WTC11 (cell line): ENCODE measurements around the gene TSPAN33. TPM values are rescaled to one million over a fixed set of nuclear protein-coding genes. Genes with fewer than 3 reads are reported as not detected.

Source experiments
- ATAC-seq: fragments of 200-7000 bp; cut with Tn5 transposase; 2 replicates; pipeline ENCODE4 v1.10.0; 2021; ENCODE audit warnings: mild to moderate bottlenecking, moderate library complexity
- CTCF ChIA-PET: fragments of 300-600 bp; sonication (Branson Sonifier 250); formaldehyde crosslinking; loops from one replicate; lab custom pipeline; 2021; ENCODE audit warnings: antibody characterized with exemption; lab: Charles Lee
- POLR2A ChIA-PET: fragments of 350-600 bp; sonication (Branson Sonifier 250); formaldehyde crosslinking; loops from one replicate; lab custom pipeline; 2021; ENCODE audit warnings: antibody characterized with exemption; lab: Charles Lee
- DNase-seq: peaks from one replicate; pipeline ENCODE4 v3.0.0; 2021; ENCODE audit warnings: low spot score
- H3K27ac Mint-ChIP-seq: 2 replicates; pipeline ENCODE4 v1.8.0; 2021; ENCODE audit warnings: mixed read lengths
- H3K27me3 Mint-ChIP-seq: 2 replicates; pipeline ENCODE4 v1.8.0; 2021; ENCODE audit warnings: low read depth, mild to moderate bottlenecking, moderate library complexity, mixed read lengths
- H3K36me3 Mint-ChIP-seq: 2 replicates; pipeline ENCODE4 v1.8.0; 2021; ENCODE audit warnings: mixed read lengths
- H3K4me1 Mint-ChIP-seq: 2 replicates; pipeline ENCODE4 v1.8.0; 2022; ENCODE audit warnings: mixed read lengths
- H3K4me3 Mint-ChIP-seq: 2 replicates; pipeline ENCODE4 v1.8.0; 2021; ENCODE audit warnings: mild to moderate bottlenecking, moderate library complexity, mixed read lengths
- H3K9me3 Mint-ChIP-seq: 2 replicates; pipeline ENCODE4 v1.8.0; 2021; ENCODE audit warnings: mixed read lengths
- AR ChIP-seq: fragments of 250-450 bp; sonication (Bioruptor Pico); IDR thresholded peaks from 2 replicates; pipeline ENCODE4 v1.9.0; 2021; ENCODE audit warnings: mild to moderate bottlenecking
- ATF2 ChIP-seq: sonication (generic); formaldehyde crosslinking; IDR thresholded peaks from 2 replicates; pipeline ENCODE4 v1.8.1; 2022; ENCODE audit warnings: low read depth, missing genetic modification reagents, borderline replicate concordance
- CBFB ChIP-seq: sonication (generic); formaldehyde crosslinking; IDR thresholded peaks from 2 replicates; pipeline ENCODE4 v1.8.1; 2022; ENCODE audit warnings: mild to moderate bottlenecking, low read depth, missing genetic modification reagents
- CREM ChIP-seq: sonication (generic); formaldehyde crosslinking; IDR thresholded peaks from 2 replicates; pipeline ENCODE4 v1.8.1; 2022; ENCODE audit warnings: mild to moderate bottlenecking, missing genetic modification reagents, moderate library complexity
- ELF4 ChIP-seq: sonication (generic); formaldehyde crosslinking; IDR thresholded peaks from 2 replicates; pipeline ENCODE4 v1.8.1; 2022; ENCODE audit warnings: low read depth, mild to moderate bottlenecking, moderate library complexity, missing genetic modification reagents
- ERG ChIP-seq: fragments of 250-450 bp; sonication (Bioruptor Pico); IDR thresholded peaks from 2 replicates; pipeline ENCODE4 v1.8.0; 2021; ENCODE audit warnings: mild to moderate bottlenecking
- FOXP4 ChIP-seq: sonication (generic); formaldehyde crosslinking; IDR thresholded peaks from 2 replicates; pipeline ENCODE4 v1.8.0; 2022; ENCODE audit warnings: mild to moderate bottlenecking, missing genetic modification reagents
- IRF1 ChIP-seq: sonication (generic); formaldehyde crosslinking; IDR thresholded peaks from 2 replicates; pipeline ENCODE4 v1.8.0; 2023; ENCODE audit warnings: missing genetic modification reagents
- OVOL2 ChIP-seq: fragments of 250-450 bp; sonication (Bioruptor Pico); IDR thresholded peaks from 2 replicates; pipeline ENCODE4 v1.9.0; 2021; ENCODE audit warnings: mild to moderate bottlenecking, borderline replicate concordance
- TEAD4 ChIP-seq: sonication (generic); formaldehyde crosslinking; IDR thresholded peaks from 2 replicates; pipeline ENCODE4 v1.8.0; 2022; ENCODE audit warnings: mild to moderate bottlenecking, missing genetic modification reagents
- ZBTB21 ChIP-seq: sonication (generic); formaldehyde crosslinking; IDR thresholded peaks from 2 replicates; pipeline ENCODE4 v1.8.1; 2023; ENCODE audit warnings: mild to moderate bottlenecking, missing genetic modification reagents, borderline replicate concordance
- total RNA-seq: library from RNA; stranded (reverse); gene quantifications from 3 replicates; pipeline ENCODE4 v1.2.3, GENCODE V29; 2021

TSPAN33 gene
- total RNA-seq, 1 experiment from 2014 or later: 30.0 TPM

- H3K4me3 Mint-ChIP-seq: no peak overlapping the region
- TF ChIP-seq OVOL2 (CRISPR knock-in tag): no peak
- no peak for TF ChIP-seq AR (CRISPR knock-in tag)
- no peak for TF ChIP-seq CREM (CRISPR knock-in tag)
- TF ChIP-seq ATF2 (CRISPR knock-in tag): no peak
- TF ChIP-seq ZBTB21 (CRISPR knock-in tag): no peak
- TF ChIP-seq TEAD4 (CRISPR knock-in tag): no peak
- no peak for TF ChIP-seq ERG (CRISPR knock-in tag)
- no peak for TF ChIP-seq FOXP4
- no peak for TF ChIP-seq ELF4 (CRISPR knock-in tag)
- ATAC-seq (no peak), DNase-seq (no peak)
- ChIA-PET CTCF (interaction anchor here (1.8 to 3.8 kb wide), 2 partner anchors 13 to 41 kb away, joined by 8 to 23 read pairs; no protein-coding TSS in a partner anchor), POLR2A (no interaction called here)
- peaks cover 19% of the 10 kb centered on the region for H3K36me3 Mint-ChIP-seq
- no peaks in the 10 kb centered on the region for H3K27me3 Mint-ChIP-seq
- H3K27ac Mint-ChIP-seq: no peak overlapping the region
- no peaks in the 10 kb centered on the region for H3K4me1 Mint-ChIP-seq
- H3K9me3 Mint-ChIP-seq: no peaks in the 10 kb centered on the region
Measured at GRCh38 chr7:129205126-129205818, 60.8 kb downstream of the TSPAN33 start.

GRCh38 chr7:129205987-129206785 is 61.7 kb downstream of the TSPAN33 start:
- no peak for ATAC-seq
- no peak overlapping the region for H3K4me3 Mint-ChIP-seq
- TF ChIP-seq CBFB (no peak), IRF1 (CRISPR knock-in tag) (no peak)
- H3K36me3 Mint-ChIP-seq: peaks cover 26% of the 10 kb centered on the region
- ChIA-PET POLR2A (no interaction called here), CTCF (interaction anchor here (1.3 to 3.8 kb wide), 3 partner anchors 12 to 42 kb away, joined by 5 to 23 read pairs (median 8); no protein-coding TSS in a partner anchor)
- H3K27me3 Mint-ChIP-seq: no peaks in the 10 kb centered on the region
- no peak overlapping the region for H3K27ac Mint-ChIP-seq
- H3K4me1 Mint-ChIP-seq: no peaks in the 10 kb centered on the region
- no peak for DNase-seq
- no peaks in the 10 kb centered on the region for H3K9me3 Mint-ChIP-seq
